CD14-positive monocyte (primary cell): ENCODE data around the gene CA10. TPM values are rescaled to one million over a fixed set of nuclear protein-coding genes. Genes with fewer than 3 reads are reported as not detected.

Experiments
- DNase-seq, 3 donors: peaks; one replicate each; pipeline ENCODE4 v3.0.0-alpha.2; 2011 to 2022
- H2AFZ ChIP-seq: 2 replicates; pipeline ENCODE4 v1.6.0; 2012; ENCODE audit warnings: mild to moderate bottlenecking, low read depth, low read length, inconsistent platforms; ENCODE audit not compliant: insufficient read depth, poor library complexity, severe bottlenecking
- H3K27ac ChIP-seq, 2 donors: 1 replicate in 1 of 2; 2 replicates in 1 of 2; pipeline ENCODE4 v1.5.1; 2012 to 2013; ENCODE audit warnings: low read length in 2 of 2, control low read depth in 1 of 2, inconsistent platforms in 1 of 2, low read depth in 1 of 2, mild to moderate bottlenecking in 1 of 2
- H3K27me3 ChIP-seq, 2 donors: one replicate each; pipeline versions ENCODE4 v1.6.0 to v1.6.1; 2011 to 2013; ENCODE audit warnings: low read length in 2 of 2; ENCODE audit not compliant: control insufficient read depth in 2 of 2, insufficient read depth in 2 of 2
- H3K36me3 ChIP-seq, 2 donors: replicated peaks in 1 of 2; 1 replicate in 1 of 2; 2 replicates in 1 of 2; pipeline versions ENCODE4 v1.5.1 to v1.6.1; 2012 to 2013; ENCODE audit warnings: low read length in 2 of 2, control low read depth in 1 of 2, inconsistent platforms in 1 of 2, mild to moderate bottlenecking in 1 of 2; ENCODE audit not compliant: insufficient read depth in 2 of 2, control insufficient read depth in 1 of 2
- H3K4me1 ChIP-seq, 2 donors: 1 replicate in 1 of 2; 2 replicates in 1 of 2; pipeline versions ENCODE4 v1.5.1 to v1.6.1; 2012 to 2013; ENCODE audit warnings: low read length in 2 of 2, control low read depth in 1 of 2, inconsistent platforms in 1 of 2, mild to moderate bottlenecking in 1 of 2, moderate library complexity in 1 of 2; ENCODE audit not compliant: insufficient read depth in 2 of 2, control insufficient read depth in 1 of 2
- H3K4me2 ChIP-seq: replicated peaks from 2 replicates; pipeline ENCODE3; 2012; ENCODE audit warnings: low read length, moderate library complexity, mild to moderate bottlenecking; ENCODE audit not compliant: poor library complexity, severe bottlenecking; ENCODE audit errors: extremely low read depth
- H3K4me3 ChIP-seq, 3 experiments: fragments of 200-600 bp in 1 of 3; sonication (generic) in 1 of 3; replicated peaks in 1 of 3; 1 replicate in 2 of 3; 2 replicates in 1 of 3; pipeline ENCODE4 v1.5.1; 2011 to 2013; ENCODE audit warnings: low read length in 3 of 3, mild to moderate bottlenecking in 3 of 3, control low read depth in 2 of 3, low read depth in 2 of 3, inconsistent platforms in 1 of 3, moderate library complexity in 1 of 3
- H3K79me2 ChIP-seq: 2 replicates; pipeline ENCODE4 v1.6.0; 2012; ENCODE audit warnings: mild to moderate bottlenecking, control low read depth, inconsistent platforms, low read length, moderate library complexity; ENCODE audit not compliant: insufficient read depth
- H3K9ac ChIP-seq: 2 replicates; pipeline ENCODE4 v1.6.0; 2017; ENCODE audit warnings: low read length, mild to moderate bottlenecking; ENCODE audit not compliant: insufficient read depth, poor library complexity, severe bottlenecking
- H3K9me3 ChIP-seq, 2 donors: replicated peaks in 1 of 2; 1 replicate in 1 of 2; 2 replicates in 1 of 2; pipeline versions ENCODE4 v1.5.1 to v1.6.1; 2012 to 2013; ENCODE audit warnings: low read length in 2 of 2, control low read depth in 1 of 2; ENCODE audit not compliant: control insufficient read depth in 1 of 2, insufficient read depth in 1 of 2
- H4K20me1 ChIP-seq: 2 replicates; pipeline ENCODE4 v1.6.0; 2012; ENCODE audit warnings: mild to moderate bottlenecking, low read length, control low read depth, moderate library complexity; ENCODE audit not compliant: insufficient read depth
- H3K27ac Mint-ChIP-seq, 7 donors: one replicate each; pipeline ENCODE4 v1.8.0; 2020; ENCODE audit warnings: mild to moderate bottlenecking in 7 of 7, mixed read lengths in 7 of 7, moderate library complexity in 6 of 7, inconsistent platforms in 2 of 7
- H3K27me3 Mint-ChIP-seq, 3 donors: one replicate each; pipeline ENCODE4 v1.8.0; 2021 to 2022; ENCODE audit warnings: low read depth in 3 of 3, mild to moderate bottlenecking in 3 of 3, mixed read lengths in 3 of 3, moderate library complexity in 3 of 3, inconsistent platforms in 1 of 3
- H3K36me3 Mint-ChIP-seq, 2 donors: one replicate each; pipeline ENCODE4 v1.8.0; 2020; ENCODE audit warnings: mixed read lengths in 2 of 2, inconsistent platforms in 1 of 2, mild to moderate bottlenecking in 1 of 2
- H3K4me1 Mint-ChIP-seq: one replicate; pipeline ENCODE4 v1.8.0; 2020; ENCODE audit warnings: mild to moderate bottlenecking, mixed read lengths
- H3K4me3 Mint-ChIP-seq, 2 donors: one replicate each; pipeline ENCODE4 v1.8.0; 2020; ENCODE audit warnings: mild to moderate bottlenecking in 2 of 2, mixed read lengths in 2 of 2, moderate library complexity in 1 of 2
- H3K9me3 Mint-ChIP-seq, 7 donors: one replicate each; pipeline ENCODE4 v1.8.0; 2020 to 2022; ENCODE audit warnings: mixed read lengths in 7 of 7, mild to moderate bottlenecking in 6 of 7, moderate library complexity in 6 of 7, inconsistent platforms in 2 of 7
- WGBS: methylation state at CpG from one replicate; pipeline ENCODE4 v1.1.5; 2013; ENCODE audit warnings: missing lambda C conversion rate; ENCODE audit not compliant: insufficient coverage; 5-methylcytosine and 5-hydroxymethylcytosine counted together
- intact Hi-C, 2 donors: fragments of 100-400 bp; cut with micrococcal nuclease; formaldehyde crosslinking; loops; one replicate each; pipeline versions ENCODE4 v1.15.0 to v1.15.1; 2023
- polyA plus RNA-seq, 3 donors: library from polyadenylated mRNA; depleted of rRNA in 1 of 3; unstranded in 2 of 3; stranded (reverse) in 1 of 3; fragments of 300-500 nt in 2 of 3; fragments of >200 nt in 1 of 3; fragmentation: Illumina TruSeq in 2 of 3; gene quantifications; 1 replicate in 2 of 3; 2 replicates in 1 of 3; pipeline ENCODE4 v1.2.3, GENCODE V29; 2012 to 2021
- TF ChIP-seq, protein P1 (sequence below): fragments of 200-600 bp; IDR thresholded peaks from one replicate; pipeline ENCODE4 v1.8.0; 2022; ENCODE audit warnings: antibody characterized with exemption, mild to moderate bottlenecking

The CA10 gene
- polyA plus RNA-seq, 3 donors, result not detected

DNA sequence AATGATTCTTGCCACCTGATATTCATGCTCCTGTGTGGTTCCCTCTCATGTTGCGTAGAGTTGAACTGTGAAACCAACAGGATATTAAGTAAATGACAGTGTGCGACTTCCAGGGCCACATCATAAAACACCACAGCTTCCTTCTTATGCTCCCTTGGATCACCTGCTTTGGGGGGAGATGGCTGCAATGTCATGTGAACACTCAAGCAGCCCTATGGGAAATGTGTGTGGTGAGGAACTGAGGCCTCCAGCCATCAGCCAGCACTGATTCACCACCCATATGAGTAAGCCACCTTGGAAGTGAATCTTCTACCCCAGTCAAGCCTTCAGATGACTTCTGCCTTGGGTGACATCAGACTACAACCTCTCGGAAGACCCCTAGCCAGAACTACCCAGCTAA, 470.6 kb downstream of the CA10 start:
- Mint-ChIP-seq H3K36me3 (no peaks in the 10 kb centered on the region), H3K4me3 (no peak overlapping the region), H3K27me3 (peaks cover 0 to 1% (median 0%) of the 10 kb centered on the region in 3 donors), H3K4me1 (no peaks in the 10 kb centered on the region), H3K27ac (no peak overlapping the region), H3K9me3 (peaks cover 0 to 9% (median 2%) of the 10 kb centered on the region in 7 donors)
- intact Hi-C loops, result no loop called here
- no peak overlapping the region for H2AFZ ChIP-seq
- no peak overlapping the region for H3K4me2 ChIP-seq
- no peaks in the 10 kb centered on the region for H3K36me3 ChIP-seq
- H3K79me2 ChIP-seq, result no peaks in the 10 kb centered on the region
- no peak for DNase-seq
- no peaks in the 10 kb centered on the region for H3K4me1 ChIP-seq
- H3K27me3 ChIP-seq, result no peaks in the 10 kb centered on the region
- no peaks in the 10 kb centered on the region for H3K9me3 ChIP-seq
- WGBS, result no CpG with 5 or more reads among the region's 3 CpGs
- H3K27ac ChIP-seq, result no peak overlapping the region
- H3K9ac ChIP-seq, result no peak overlapping the region
- H3K4me3 ChIP-seq, result no peak overlapping the region
- no peaks in the 10 kb centered on the region for H4K20me1 ChIP-seq
- TF ChIP-seq, protein P1, sequence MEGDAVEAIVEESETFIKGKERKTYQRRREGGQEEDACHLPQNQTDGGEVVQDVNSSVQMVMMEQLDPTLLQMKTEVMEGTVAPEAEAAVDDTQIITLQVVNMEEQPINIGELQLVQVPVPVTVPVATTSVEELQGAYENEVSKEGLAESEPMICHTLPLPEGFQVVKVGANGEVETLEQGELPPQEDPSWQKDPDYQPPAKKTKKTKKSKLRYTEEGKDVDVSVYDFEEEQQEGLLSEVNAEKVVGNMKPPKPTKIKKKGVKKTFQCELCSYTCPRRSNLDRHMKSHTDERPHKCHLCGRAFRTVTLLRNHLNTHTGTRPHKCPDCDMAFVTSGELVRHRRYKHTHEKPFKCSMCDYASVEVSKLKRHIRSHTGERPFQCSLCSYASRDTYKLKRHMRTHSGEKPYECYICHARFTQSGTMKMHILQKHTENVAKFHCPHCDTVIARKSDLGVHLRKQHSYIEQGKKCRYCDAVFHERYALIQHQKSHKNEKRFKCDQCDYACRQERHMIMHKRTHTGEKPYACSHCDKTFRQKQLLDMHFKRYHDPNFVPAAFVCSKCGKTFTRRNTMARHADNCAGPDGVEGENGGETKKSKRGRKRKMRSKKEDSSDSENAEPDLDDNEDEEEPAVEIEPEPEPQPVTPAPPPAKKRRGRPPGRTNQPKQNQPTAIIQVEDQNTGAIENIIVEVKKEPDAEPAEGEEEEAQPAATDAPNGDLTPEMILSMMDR, result no peak

DNA sequence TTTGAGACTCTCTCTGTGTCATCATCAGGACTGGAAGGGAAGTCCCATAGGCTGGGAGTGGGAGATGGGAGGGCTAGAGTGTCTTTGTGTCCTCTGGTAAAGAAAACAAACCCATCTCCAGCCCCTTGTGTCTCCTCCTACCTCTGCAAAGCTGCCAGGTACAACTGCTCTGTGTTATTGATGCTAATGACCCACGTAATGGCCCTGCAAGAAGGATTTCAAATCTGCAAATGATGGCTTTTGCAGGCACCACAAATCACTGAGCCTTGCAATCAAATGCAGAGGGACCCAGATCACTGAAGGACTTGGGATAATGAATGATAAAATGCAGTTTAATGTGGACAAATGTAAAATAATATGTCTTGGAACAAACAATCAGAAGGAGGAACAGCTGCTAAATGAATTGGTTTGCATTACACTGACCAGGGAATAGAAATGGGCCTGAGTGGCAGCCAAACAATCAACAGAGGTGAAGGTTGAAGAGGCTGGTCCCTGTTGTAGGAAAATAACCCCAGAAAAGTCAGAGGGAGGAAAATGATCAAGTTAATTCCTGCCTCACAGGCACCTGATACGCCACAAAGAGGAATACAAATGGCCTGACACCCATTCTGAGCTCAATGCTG, 473.1 kb downstream of the CA10 start:
- 50% methylated on average over 1 of the region's 2 CpGs for WGBS

More for the DNA sequence above, 473.1 kb downstream of the CA10 start:
- Mint-ChIP-seq H3K27me3 (no peaks in the 10 kb centered on the region), H3K36me3 (no peaks in the 10 kb centered on the region), H3K4me1 (no peaks in the 10 kb centered on the region), H3K27ac (no peak overlapping the region), H3K4me3 (no peak overlapping the region), H3K9me3 (peaks cover 0 to 7% (median 2%) of the 10 kb centered on the region in 7 donors)
- Histone ChIP-seq H3K4me3 (no peak overlapping the region), H3K4me1 (no peaks in the 10 kb centered on the region), H3K9me3 (no peaks in the 10 kb centered on the region), H3K9ac (no peak overlapping the region), H2AFZ (no peak overlapping the region), H3K36me3 (no peaks in the 10 kb centered on the region), H4K20me1 (no peaks in the 10 kb centered on the region), H3K27ac (no peak overlapping the region), H3K4me2 (no peak overlapping the region), H3K27me3 (no peaks in the 10 kb centered on the region), H3K79me2 (no peaks in the 10 kb centered on the region)
- intact Hi-C loops, result no loop called here
- no peak for DNase-seq
- TF ChIP-seq, protein P1, result no peak
